Thyroid gland (tissue), 4 donors: ENCODE data around the gene CD2AP.

Experiments
- CTCF ChIP-seq, 6 experiments: fragments of 200-600 bp in 3 of 6; fragments of 450-650 bp in 3 of 6; sonication (generic) in 3 of 6; IDR thresholded peaks; one replicate each; pipeline ENCODE4 v1.5.1; 2016 to 2019; ENCODE audit warnings: antibody characterized with exemption in 6 of 6, mild to moderate bottlenecking in 2 of 6, inconsistent platforms in 1 of 6, moderate library complexity in 1 of 6
- POLR2A ChIP-seq, 2 donors: fragments of 450-650 bp; IDR thresholded peaks; one replicate each; pipeline ENCODE4 v1.6.1; 2017; ENCODE audit warnings: antibody characterized with exemption in 2 of 2, mild to moderate bottlenecking in 2 of 2, moderate library complexity in 1 of 2

GRCh38 chr6:47483516-47483852, 5.9 kb downstream of the CD2AP start:
- TF ChIP-seq CTCF (IDR thresholded peaks at IDR 0.05) (no peak), POLR2A (IDR thresholded peaks at IDR 0.05) (no peak)
